A673 (cell line): Measurements from ENCODE around the gene ADORA2B. TPM values are rescaled to one million over a fixed set of nuclear protein-coding genes. Genes with fewer than 3 reads are reported as not detected.

Source experiments
- BruUV-seq: library from RNA; stranded (reverse); fragments of 400-500 nt; replicated peaks from 2 replicates; lab custom pipeline; 2021; lab: Mats Ljungman, UMichigan
- CTCF ChIA-PET: fragments of 300-600 bp; sonication (Branson Sonifier 250); formaldehyde crosslinking; loops from one replicate; lab custom pipeline; 2022; ENCODE audit warnings: antibody characterized with exemption; lab: Charles Lee
- POLR2A ChIA-PET: fragments of 300-600 bp; sonication (Branson Sonifier 250); formaldehyde crosslinking; loops from one replicate; lab custom pipeline; 2022; ENCODE audit warnings: antibody characterized with exemption; ENCODE audit not compliant: low non-redundant PET; lab: Charles Lee
- DNase-seq: peaks from one replicate; pipeline ENCODE4 v3.0.0-alpha.2; 2015; ENCODE audit warnings: low spot score
- H3K27ac ChIP-seq: fragments of 200-600 bp; sonication (generic); 2 replicates; pipeline ENCODE4 v1.5.1; 2016; ENCODE audit warnings: mixed run types, low read depth, mild to moderate bottlenecking, mixed read lengths, antibody characterized with exemption, low read length; ENCODE audit not compliant: poor library complexity, severe bottlenecking
- H3K27me3 ChIP-seq: fragments of 200-600 bp; sonication (generic); replicated peaks from 2 replicates; pipeline ENCODE4 v1.6.1; 2017; ENCODE audit warnings: mixed run types, low read depth, mild to moderate bottlenecking, mixed read lengths, antibody characterized with exemption, low read length; ENCODE audit not compliant: insufficient read depth, poor library complexity
- H3K36me3 ChIP-seq: fragments of 200-600 bp; sonication (generic); 2 replicates; pipeline ENCODE4 v1.6.1; 2016; ENCODE audit warnings: mixed run types, mild to moderate bottlenecking, mixed read lengths, antibody characterized with exemption, low read length; ENCODE audit not compliant: insufficient read depth, poor library complexity, severe bottlenecking
- H3K4me1 ChIP-seq: fragments of 200-600 bp; sonication (generic); 2 replicates; pipeline ENCODE4 v1.6.1; 2017; ENCODE audit warnings: mixed run types, mild to moderate bottlenecking, mixed read lengths, antibody characterized with exemption, low read length; ENCODE audit not compliant: insufficient read depth, poor library complexity, severe bottlenecking
- H3K4me3 ChIP-seq: fragments of 200-600 bp; sonication (generic); 2 replicates; pipeline ENCODE4 v1.5.1; 2016; ENCODE audit warnings: low read depth, mixed run types, mild to moderate bottlenecking, mixed read lengths, low read length; ENCODE audit not compliant: poor library complexity, severe bottlenecking
- H3K9me3 ChIP-seq: fragments of 200-600 bp; sonication (generic); 2 replicates; pipeline ENCODE4 v1.6.1; 2016; ENCODE audit warnings: mixed run types, low read depth, mild to moderate bottlenecking, mixed read lengths, antibody characterized with exemption, low read length; ENCODE audit not compliant: poor library complexity, severe bottlenecking
- EZH2 ChIP-seq: fragments of 200-600 bp; sonication (generic); IDR thresholded peaks from 2 replicates; pipeline ENCODE4 v1.6.1; 2017; ENCODE audit warnings: borderline replicate concordance, low read depth, mild to moderate bottlenecking, mixed read lengths, antibody characterized with exemption, low read length; ENCODE audit not compliant: poor library complexity, severe bottlenecking
- intact Hi-C: fragments of 100-400 bp; cut with micrococcal nuclease; formaldehyde crosslinking; loops from one replicate; pipeline ENCODE4 v1.10.0; 2022; ENCODE audit not compliant: unreplicated experiment
- total RNA-seq: library from RNA; stranded (reverse); gene quantifications from 2 replicates; pipeline ENCODE4 v1.2.3, GENCODE V29; 2021
- TF ChIP-seq, protein P1 (sequence below): fragments of 300-800, 200-600 bp; sonication (generic); conservative IDR thresholded peaks from 2 replicates; pipeline ENCODE4 v1.5.1; 2017; ENCODE audit warnings: low read depth, mild to moderate bottlenecking, antibody characterized with exemption, low read length, moderate library complexity, mixed read lengths

The ADORA2B gene
- total RNA-seq, 1 experiment from 2014 or later, result 3.9 TPM

DNA sequence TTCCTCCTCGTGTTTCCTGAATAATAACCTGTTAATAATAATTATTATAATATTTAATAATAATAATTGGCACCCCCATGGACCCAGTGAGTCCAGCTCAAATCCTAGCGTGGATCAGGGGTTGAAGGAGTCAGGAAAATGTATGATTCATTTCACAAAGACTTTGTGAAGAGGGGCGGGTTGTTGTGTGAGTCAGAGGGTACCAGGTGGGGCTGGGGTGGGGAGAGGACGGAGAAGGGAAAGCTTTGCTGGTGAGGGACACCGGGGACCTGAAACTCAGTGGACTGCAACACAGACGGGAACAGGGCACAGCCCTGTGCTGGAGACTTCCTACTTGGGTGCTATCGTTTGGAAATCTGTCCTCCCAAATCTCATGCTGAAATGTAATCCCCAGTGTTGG lies 3.1 kb upstream of the ADORA2B start:
- H3K36me3 ChIP-seq, result no peaks in the 10 kb centered on the region
- no peak overlapping the region for H3K27ac ChIP-seq
- H3K27me3 ChIP-seq, result no peaks in the 10 kb centered on the region
- intact Hi-C loops, result no loop called here
- ChIA-PET CTCF (no interaction called here), POLR2A (no interaction called here)
- BruUV-seq, result no TSS peak
- peaks cover 7% of the 10 kb centered on the region for H3K4me1 ChIP-seq
- TF ChIP-seq EZH2, result no peak
- TF ChIP-seq, protein P1, sequence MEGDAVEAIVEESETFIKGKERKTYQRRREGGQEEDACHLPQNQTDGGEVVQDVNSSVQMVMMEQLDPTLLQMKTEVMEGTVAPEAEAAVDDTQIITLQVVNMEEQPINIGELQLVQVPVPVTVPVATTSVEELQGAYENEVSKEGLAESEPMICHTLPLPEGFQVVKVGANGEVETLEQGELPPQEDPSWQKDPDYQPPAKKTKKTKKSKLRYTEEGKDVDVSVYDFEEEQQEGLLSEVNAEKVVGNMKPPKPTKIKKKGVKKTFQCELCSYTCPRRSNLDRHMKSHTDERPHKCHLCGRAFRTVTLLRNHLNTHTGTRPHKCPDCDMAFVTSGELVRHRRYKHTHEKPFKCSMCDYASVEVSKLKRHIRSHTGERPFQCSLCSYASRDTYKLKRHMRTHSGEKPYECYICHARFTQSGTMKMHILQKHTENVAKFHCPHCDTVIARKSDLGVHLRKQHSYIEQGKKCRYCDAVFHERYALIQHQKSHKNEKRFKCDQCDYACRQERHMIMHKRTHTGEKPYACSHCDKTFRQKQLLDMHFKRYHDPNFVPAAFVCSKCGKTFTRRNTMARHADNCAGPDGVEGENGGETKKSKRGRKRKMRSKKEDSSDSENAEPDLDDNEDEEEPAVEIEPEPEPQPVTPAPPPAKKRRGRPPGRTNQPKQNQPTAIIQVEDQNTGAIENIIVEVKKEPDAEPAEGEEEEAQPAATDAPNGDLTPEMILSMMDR, result no peak
- no peak overlapping the region for H3K4me3 ChIP-seq
- no peak for DNase-seq
- H3K9me3 ChIP-seq, result no peaks in the 10 kb centered on the region

DNA sequence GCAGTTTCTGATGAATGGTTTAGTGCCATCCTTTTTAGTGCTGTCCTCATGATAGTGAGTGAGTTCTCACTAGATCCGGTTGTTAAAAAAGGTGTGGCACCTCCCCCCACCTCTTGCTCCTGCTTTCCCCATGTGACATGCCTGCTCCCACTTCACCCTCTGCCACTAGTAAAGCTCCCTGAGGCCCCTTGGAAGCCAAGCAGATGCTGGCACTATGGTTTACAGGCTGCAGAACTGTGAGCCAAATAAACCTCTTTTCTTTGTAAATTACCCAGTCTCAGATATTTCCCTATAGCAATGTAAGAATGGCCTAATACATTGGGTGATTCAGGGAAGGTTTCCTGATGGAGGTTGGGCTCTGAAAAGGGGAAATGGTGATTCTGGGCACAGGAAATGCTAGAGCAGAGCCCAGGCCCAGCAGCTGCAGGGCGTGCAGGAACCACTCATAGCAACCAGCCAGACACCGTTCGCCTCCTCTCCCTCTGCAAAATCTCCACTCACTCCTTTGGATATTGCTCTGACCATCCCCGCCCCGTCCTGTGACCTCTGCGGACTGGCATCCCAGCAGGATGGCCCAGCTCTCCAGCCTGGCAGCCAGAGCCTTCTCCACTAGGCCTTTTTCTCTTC lies 2.6 kb upstream of the ADORA2B start:
- ChIA-PET POLR2A (no interaction called here), CTCF (no interaction called here)
- H3K4me1 ChIP-seq, result peaks cover 7% of the 10 kb centered on the region
- no TSS peak for BruUV-seq
- H3K36me3 ChIP-seq, result no peaks in the 10 kb centered on the region
- TF ChIP-seq, protein P1, result no peak
- no peak for TF ChIP-seq EZH2
- H3K27ac ChIP-seq, result no peak overlapping the region
- H3K27me3 ChIP-seq, result no peaks in the 10 kb centered on the region
- intact Hi-C loops, result no loop called here
- DNase-seq, result no peak
- no peaks in the 10 kb centered on the region for H3K9me3 ChIP-seq
- no peak overlapping the region for H3K4me3 ChIP-seq

DNA sequence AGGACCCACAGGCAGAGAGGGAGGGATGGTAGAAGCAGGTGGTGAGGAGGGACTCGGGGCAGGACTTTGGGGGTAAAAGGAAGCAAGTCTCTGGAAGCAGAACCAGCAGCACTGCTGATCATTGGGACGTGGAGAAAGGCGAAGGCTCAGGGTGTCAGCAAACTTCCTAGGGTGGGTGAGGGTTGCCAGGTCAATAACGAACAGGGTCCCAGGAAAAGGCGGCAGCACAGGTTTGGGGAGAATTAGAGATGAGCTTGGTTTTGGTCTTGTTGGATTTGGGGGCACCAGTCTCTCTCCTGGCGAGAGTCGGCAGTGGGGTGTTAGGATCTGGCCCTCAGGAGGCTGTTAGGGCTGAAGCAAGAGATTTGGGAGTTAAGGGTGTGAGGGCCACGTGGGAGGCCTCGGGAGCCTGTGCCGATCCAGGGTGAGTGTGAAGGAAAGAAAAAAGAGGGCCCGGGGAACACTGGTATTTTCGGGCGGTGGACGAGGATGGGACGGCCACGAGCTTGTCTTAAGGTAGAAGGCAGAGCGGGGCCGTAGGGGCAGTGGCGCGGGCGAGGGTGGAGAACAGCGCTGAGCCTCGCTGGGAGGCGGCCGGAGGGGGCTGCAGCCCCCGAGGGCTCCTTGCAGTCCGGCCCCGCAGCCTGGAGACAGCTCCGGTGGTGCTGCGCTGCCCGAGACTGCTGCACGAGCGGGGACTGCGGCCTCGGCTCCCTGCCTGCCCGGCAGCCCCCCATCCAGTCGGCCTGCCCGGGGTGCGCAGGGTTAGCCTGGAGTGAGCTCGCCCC lies 765 bp upstream of the ADORA2B start:
- no peak for TF ChIP-seq EZH2
- DNase-seq, result no peak
- peaks cover 7% of the 10 kb centered on the region for H3K4me1 ChIP-seq
- no peaks in the 10 kb centered on the region for H3K27me3 ChIP-seq
- peak overlapping the region; percentile 8 for H3K27ac ChIP-seq
- intact Hi-C loops, result loop anchor here (2.0 kb wide), 1 partner anchor 55 kb away; the partner anchor contains the start of genes TTC19 and ZSWIM7
- H3K36me3 ChIP-seq, result no peaks in the 10 kb centered on the region
- ChIA-PET POLR2A (no interaction called here), CTCF (interaction anchor here (0.7 to 1.4 kb wide), 2 partner anchors 23 to 83 kb away, joined by 3 read pairs; no protein-coding TSS in a partner anchor)
- no TSS peak for BruUV-seq
- no peaks in the 10 kb centered on the region for H3K9me3 ChIP-seq
- peak overlapping the region; percentile 63 for H3K4me3 ChIP-seq
